SK-N-SH (cell line): Measurements from ENCODE around the gene DBNL. TPM values are rescaled to one million over a fixed set of nuclear protein-coding genes. Genes with fewer than 3 reads are reported as not detected.
"Not testable (repeated sequence)": the region's sequence is repeated elsewhere in the genome, so short reads cannot be mapped to it uniquely, and the experiment has no call there.

Experiments used
- CTCF ChIA-PET: fragments of 300-600, 350-600 bp; formaldehyde crosslinking; extraction: SDS; loops from one replicate; lab custom pipeline; 2021; lab: Yijun Ruan, JAX
- POLR2A ChIA-PET: fragments of 350-600 bp; sonication (Branson Sonifier 250); formaldehyde crosslinking; extraction: SDS; loops from one replicate; lab custom pipeline; 2020; ENCODE audit warnings: antibody characterized with exemption, inconsistent platforms; lab: Yijun Ruan, JAX
- DNase-seq: peaks from one replicate; pipeline ENCODE4 v3.0.0; 2012
- H2AFZ ChIP-seq: fragments of 200-600 bp; sonication (generic); 2 replicates; pipeline ENCODE4 v1.8.1; 2016; ENCODE audit warnings: antibody characterized with exemption, mild to moderate bottlenecking, low read depth
- H3F3A ChIP-seq: fragments of 200-600 bp; sonication (generic); replicated peaks from 2 replicates; pipeline ENCODE3; 2016; ENCODE audit warnings: antibody characterized with exemption, mild to moderate bottlenecking; ENCODE audit not compliant: insufficient read depth
- H3K27ac ChIP-seq, 2 experiments: fragments of 200-500 bp in 1 of 2; fragments of 200-600 bp in 1 of 2; sonication (Bioruptor generic) in 1 of 2; sonication (generic), shearing (Covaris generic) in 1 of 2; 2 replicates each; pipeline versions ENCODE4 v1.5.1 to v1.6.1; 2014 to 2016; ENCODE audit warnings: low read depth in 2 of 2, inconsistent platforms in 1 of 2, low read length in 1 of 2, mild to moderate bottlenecking in 1 of 2, mixed read lengths in 1 of 2
- H3K27me3 ChIP-seq: fragments of 200-600 bp; sonication (generic), shearing (Covaris generic); 2 replicates; pipeline ENCODE4 v1.6.1; 2016; ENCODE audit warnings: mixed run types; ENCODE audit not compliant: insufficient read depth
- H3K36me3 ChIP-seq, 2 experiments: fragments of 200-500 bp in 1 of 2; fragments of 200-600 bp in 1 of 2; sonication (Bioruptor generic) in 1 of 2; sonication (generic) in 1 of 2; replicated peaks in 1 of 2; 2 replicates each; pipeline versions ENCODE3 to v1.5.1; 2014 to 2016; ENCODE audit warnings: low read length in 1 of 2, mild to moderate bottlenecking in 1 of 2; ENCODE audit not compliant: insufficient read depth in 2 of 2, control insufficient read depth in 1 of 2
- H3K4me1 ChIP-seq, 2 experiments: fragments of 200-500 bp in 1 of 2; fragments of 200-600 bp in 1 of 2; sonication (Bioruptor generic) in 1 of 2; sonication (generic), shearing (Covaris generic) in 1 of 2; 2 replicates each; pipeline versions ENCODE4 v1.5.1 to v1.6.1; 2014 to 2016; ENCODE audit warnings: low read depth in 1 of 2, low read length in 1 of 2, mixed run types in 1 of 2; ENCODE audit not compliant: insufficient read depth in 2 of 2, control insufficient read depth in 1 of 2
- H3K4me2 ChIP-seq: fragments of 200-600 bp; sonication (generic), shearing (Covaris generic); 2 replicates; pipeline ENCODE4 v1.6.1; 2017; ENCODE audit warnings: mixed run types
- H3K4me3 ChIP-seq, 2 experiments: fragments of 200-500 bp in 1 of 2; fragments of 200-600 bp in 1 of 2; sonication (Bioruptor generic) in 1 of 2; sonication (generic), shearing (Covaris generic) in 1 of 2; 2 replicates each; pipeline versions ENCODE4 v1.5.1 to v1.8.1; 2014 to 2016; ENCODE audit warnings: low read depth in 2 of 2, inconsistent platforms in 1 of 2, low read length in 1 of 2, mild to moderate bottlenecking in 1 of 2, mixed read lengths in 1 of 2, moderate library complexity in 1 of 2
- H3K79me2 ChIP-seq: fragments of 200-600 bp; sonication (generic); 2 replicates; pipeline ENCODE4 v1.8.1; 2017; ENCODE audit warnings: mild to moderate bottlenecking; ENCODE audit not compliant: insufficient read depth
- H3K9ac ChIP-seq: fragments of 200-600 bp; sonication (generic); 2 replicates; pipeline ENCODE4 v1.6.1; 2017; ENCODE audit warnings: mixed run types
- H3K9me2 ChIP-seq: fragments of 200-600 bp; sonication (generic); 2 replicates; pipeline ENCODE4 v1.6.1; 2017; ENCODE audit warnings: mixed run types
- H3K9me3 ChIP-seq: fragments of 200-600 bp; sonication (generic); 2 replicates; pipeline ENCODE4 v1.6.1; 2017; ENCODE audit warnings: mixed run types, mild to moderate bottlenecking, moderate library complexity
- H4K20me1 ChIP-seq: fragments of 200-600 bp; sonication (generic); 2 replicates; pipeline ENCODE4 v1.6.1; 2017; ENCODE audit warnings: mild to moderate bottlenecking, mixed run types; ENCODE audit not compliant: insufficient read depth
- CHD2 ChIP-seq: fragments of 150-350 bp; IDR thresholded peaks from 2 replicates; pipeline ENCODE4 v1.6.1; 2018; ENCODE audit warnings: low read length; ENCODE audit not compliant: partially characterized antibody
- ELF1 ChIP-seq: IDR thresholded peaks from 2 replicates; pipeline ENCODE4 v1.4.0; 2012
- EP300 ChIP-seq, 2 experiments: IDR thresholded peaks; 2 replicates each; pipeline versions ENCODE4 v1.4.0 to v1.6.1; 2012; ENCODE audit warnings: borderline replicate concordance in 1 of 2, low read depth in 1 of 2, low read length in 1 of 2
- FOSL2 ChIP-seq: IDR thresholded peaks from 2 replicates; pipeline ENCODE4 v1.4.0; 2012; ENCODE audit warnings: low read depth, mild to moderate bottlenecking, moderate library complexity, borderline replicate concordance
- GABPA ChIP-seq: IDR thresholded peaks from 2 replicates; pipeline ENCODE4 v1.4.0; 2012; ENCODE audit warnings: low read depth, mild to moderate bottlenecking
- GATA2 ChIP-seq: sonication (generic); formaldehyde crosslinking; IDR thresholded peaks from 2 replicates; pipeline ENCODE4 v1.5.0; 2020; ENCODE audit warnings: mild to moderate bottlenecking, missing genetic modification reagents
- MXI1 ChIP-seq: IDR thresholded peaks from 2 replicates; pipeline ENCODE4 v1.6.1; 2012; ENCODE audit warnings: mild to moderate bottlenecking, low read depth, low read length, improper control_type of control experiment
- NFIC ChIP-seq: IDR thresholded peaks from 2 replicates; pipeline ENCODE4 v1.4.0; 2012; ENCODE audit warnings: borderline replicate concordance
- NRF1 ChIP-seq: IDR thresholded peaks from 2 replicates; pipeline ENCODE4 v1.6.1; 2012; ENCODE audit warnings: low read depth, mild to moderate bottlenecking, low read length
- PBX3 ChIP-seq: IDR thresholded peaks from 2 replicates; pipeline ENCODE4; 2012
- POLR2AphosphoS5 ChIP-seq: IDR thresholded peaks from 2 replicates; pipeline ENCODE4 v1.6.1; 2012; ENCODE audit warnings: low read depth, low read length
- SIN3A ChIP-seq: IDR thresholded peaks from 2 replicates; pipeline ENCODE4 v1.6.1; 2012; ENCODE audit warnings: low read depth, mild to moderate bottlenecking, low read length, moderate library complexity, borderline replicate concordance
- TAF1 ChIP-seq: IDR thresholded peaks from 2 replicates; pipeline ENCODE4 v1.6.1; 2012; ENCODE audit warnings: low read depth, mild to moderate bottlenecking, low read length, moderate library complexity, borderline replicate concordance
- TCF12 ChIP-seq: IDR thresholded peaks from 2 replicates; pipeline ENCODE4 v1.4.0; 2012
- YY1 ChIP-seq: IDR thresholded peaks from 2 replicates; pipeline ENCODE4 v1.4.0; 2012; ENCODE audit warnings: low read depth, mild to moderate bottlenecking
- WGBS: methylation state at CpG from one replicate; pipeline ENCODE4 v1.1.6; 2017; ENCODE audit warnings: low lambda C conversion rate; 5-methylcytosine and 5-hydroxymethylcytosine counted together
- polyA plus RNA-seq, 3 experiments: library from polyadenylated mRNA; depleted of rRNA; stranded (reverse); fragments of >200 nt; gene quantifications; 2 replicates each; pipeline ENCODE4 v1.2.3, GENCODE V29; 2012
- TF ChIP-seq, protein P1 (sequence below): IDR thresholded peaks from 2 replicates; pipeline ENCODE4 v1.4.0; 2012; ENCODE audit warnings: low read depth

The DBNL gene
- polyA plus RNA-seq (2012; rRNA removed), result 230 and 244 TPM in 2 replicates
- 127 and 173 TPM in 2 replicates for polyA plus RNA-seq (2012; cell fraction: cytosol; rRNA removed)
- 290 and 333 TPM in 2 replicates for polyA plus RNA-seq (2012; cell fraction: nucleus; rRNA removed)

- no peaks in the 10 kb centered on the region for H3K9me2 ChIP-seq
- H3K9ac ChIP-seq, result peak within 1 kb of the TSS; percentile 80
- DNase-seq, result peak; percentile 99
- peak within 1 kb of the TSS; percentile 86 for H2AFZ ChIP-seq
- peaks cover 37% of the 10 kb centered on the region for H4K20me1 ChIP-seq
- under 1% methylated on average over 55 of the region's 74 CpGs for WGBS
- H3K4me2 ChIP-seq, result peak within 1 kb of the TSS; percentile 90
- H3K27me3 ChIP-seq, result no peaks in the 10 kb centered on the region
- TF ChIP-seq SIN3A, result peak; percentile 97
- no peak for TF ChIP-seq NFIC
- TF ChIP-seq FOSL2, result no peak
- TF ChIP-seq MXI1, result peak; percentile 94
- TF ChIP-seq, protein P1, sequence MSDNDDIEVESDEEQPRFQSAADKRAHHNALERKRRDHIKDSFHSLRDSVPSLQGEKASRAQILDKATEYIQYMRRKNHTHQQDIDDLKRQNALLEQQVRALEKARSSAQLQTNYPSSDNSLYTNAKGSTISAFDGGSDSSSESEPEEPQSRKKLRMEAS, result peak; percentile 97
- TF ChIP-seq GATA2 (CRISPR knock-in tag), result no peak
- peak; percentile 99 for TF ChIP-seq POLR2AphosphoS5
- peak; percentile 89; the same call in 1 of the 2 replicates for TF ChIP-seq TAF1
- no peak for TF ChIP-seq NRF1
- TF ChIP-seq ELF1, result peak; percentile 94
- TF ChIP-seq EP300 (IDR thresholded peaks at IDR 0.05; ENCODE audit: borderline replicate concordance in 1 of 2, low read depth in 1 of 2, low read length in 1 of 2), result no peak
- peak; percentile 81 for TF ChIP-seq YY1
- peak; percentile 65 for TF ChIP-seq CHD2
- peak; percentile 54; the same call in 1 of the 2 replicates for TF ChIP-seq TCF12
- peak; percentile 69 for TF ChIP-seq PBX3
- TF ChIP-seq GABPA, result peak; percentile 98
- TF ChIP-seq, all 33 proteins: peak for 11
- H3F3A ChIP-seq, result peaks cover 8% of the 10 kb centered on the region
- CTCF ChIA-PET, result interaction anchor here (0.7 to 1.9 kb wide), 6 partner anchors 13 to 152 kb away, joined by 3 to 8 read pairs (median 4); no protein-coding TSS in a partner anchor
- peak within 1 kb of the TSS; percentile 61 to 95 for H3K27ac ChIP-seq
- POLR2A ChIA-PET, result interaction anchor here (0.6 to 1.7 kb wide), 11 partner anchors 9 to 175 kb away, joined by 3 to 11 read pairs (median 5); partner anchors contain the start of genes MRPS24, PGAM2 and YKT6
- no peaks in the 10 kb centered on the region for H3K9me3 ChIP-seq
- H3K36me3 ChIP-seq, result peaks cover 11 to 21% of the 10 kb centered on the region in 2 experiments
- peak within 1 kb of the TSS; percentile 75 to 94 for H3K4me3 ChIP-seq
- H3K4me1 ChIP-seq, result peaks cover 9 to 26% of the 10 kb centered on the region in 2 experiments
- peaks cover 51% of the 10 kb centered on the region for H3K79me2 ChIP-seq
Observed at GRCh38 chr7:44044315-44045225, at the start of gene DBNL. DBNL (plus strand) TSS chr7:44044702; CDS start chr7:44044738, 36 bp downstream.

GRCh38 chr7:43997532-43997931 is 47.0 kb upstream of the DBNL start, which contains the start of gene SPDYE1:
SPDYE1 (plus strand) TSS chr7:43997897; CDS start chr7:43999950, 2,053 bp downstream.
- WGBS, result no CpG with 5 or more reads among the region's 3 CpGs
- CTCF ChIA-PET, POLR2A ChIA-PET: not testable (repeated sequence)

DNA sequence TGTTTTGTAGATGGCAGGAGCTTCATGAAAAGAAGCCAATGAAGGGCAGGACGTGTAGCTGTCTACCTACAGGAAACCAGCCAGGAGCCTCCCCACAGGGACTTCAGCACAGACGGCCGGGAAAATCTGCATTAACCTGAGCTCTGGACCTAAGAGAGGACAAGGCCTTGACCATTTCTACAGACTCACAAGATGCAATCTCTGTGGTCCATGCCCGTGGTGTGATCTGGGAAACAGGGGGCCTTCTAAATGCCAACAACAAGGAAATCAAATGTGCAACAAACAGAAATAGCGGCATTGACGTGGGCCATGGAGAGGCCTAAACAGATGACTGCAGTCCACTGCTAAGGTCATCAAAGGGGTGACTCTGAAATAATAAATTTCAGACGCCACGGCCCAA is 32.4 kb upstream of the DBNL start:
- H3K4me1 ChIP-seq, H3K9me3 ChIP-seq, DNase-seq, H3K36me3 ChIP-seq, H3K27ac ChIP-seq, H3K79me2 ChIP-seq, H3K9ac ChIP-seq, H3K4me3 ChIP-seq, H3K9me2 ChIP-seq, H4K20me1 ChIP-seq, H3K27me3 ChIP-seq, H2AFZ ChIP-seq, POLR2A ChIA-PET, CTCF ChIA-PET, H3F3A ChIP-seq, H3K4me2 ChIP-seq: not testable (repeated sequence)
- 95% methylated on average over 8 of the region's 8 CpGs for WGBS

More at GRCh38 chr7:43997532-43997931, 47.0 kb upstream of the DBNL start, which contains the start of gene SPDYE1:
- not testable (repeated sequence) for H2AFZ ChIP-seq, H3K4me2 ChIP-seq, H3K9ac ChIP-seq, H3K27me3 ChIP-seq, H3K9me3 ChIP-seq, H3K4me1 ChIP-seq, H4K20me1 ChIP-seq, H3F3A ChIP-seq, H3K36me3 ChIP-seq, H3K79me2 ChIP-seq, H3K9me2 ChIP-seq, DNase-seq, H3K4me3 ChIP-seq, H3K27ac ChIP-seq
